Mesenteric fat pad (tissue), 1 donor: ENCODE data around the gene SLBP. TPM values are rescaled to one million over a fixed set of nuclear protein-coding genes. Genes with fewer than 3 reads are reported as not detected.

Experiments
- DNase-seq: peaks from one replicate; pipeline ENCODE4 v3.0.0-alpha.2; 2020; ENCODE audit warnings: low spot score
- long read RNA-seq: library from polyadenylated mRNA; unstranded; transcript quantifications from one replicate; pipeline ENCODE4 v2.0.0, GENCODE V29; 2020
- total RNA-seq: library from RNA; stranded (reverse); fragmentation: NEBNext Ultra II Directional; extraction: Animal tissue kit (Norgen Biotek cat#: 25700); gene quantifications from one replicate; pipeline ENCODE4 v1.2.1, GENCODE V29; 2021
- donor health status: DM: yes; HTN: yes; CAD: no.

SLBP gene
- total RNA-seq = 31.2 TPM
- long read RNA-seq, transcript SLBP-206 (8 exons, 1,977 nt) = major isoform, 66 of 82 reads
- long read RNA-seq, transcript SLBP-205 (7 exons, 987 nt) = minor isoform, 8 of 82 reads
- long read RNA-seq, partial matches to known transcripts = 5 of 82 reads
- long read RNA-seq, other reads (novel, unspliced or antisense) = 2 of 82 reads

GRCh38 chr4:1712216-1713002 is at the start of gene SLBP:
TSS of gene SLBP (minus strand) at chr4:1712319. CDS start at chr4:1712188, 131 bp downstream.
- peak; percentile 99 for DNase-seq

- no peak for DNase-seq
Observed at GRCh38 chr4:1761130-1761689, 49.1 kb upstream of the SLBP start.

- no peak for DNase-seq
Observed at GRCh38 chr4:1760521-1761071, 48.5 kb upstream of the SLBP start.

- DNase-seq = no peak
Observed at GRCh38 chr4:1759818-1760223, 47.7 kb upstream of the SLBP start.

GRCh38 chr4:1759170-1759817 is 47.2 kb upstream of the SLBP start:
- DNase-seq = no peak

GRCh38 chr4:1758306-1759121 is 46.4 kb upstream of the SLBP start:
- DNase-seq = no peak

- DNase-seq = no peak
Observed at GRCh38 chr4:1757836-1758235, 45.7 kb upstream of the SLBP start.

- DNase-seq = no peak
Observed at GRCh38 chr4:1756893-1757779, 45.0 kb upstream of the SLBP start.

- DNase-seq = no peak
Observed at GRCh38 chr4:1756079-1756478, 44.0 kb upstream of the SLBP start.

GRCh38 chr4:1755297-1755696 is 43.2 kb upstream of the SLBP start:
- DNase-seq = no peak

- no peak for DNase-seq
Observed at GRCh38 chr4:1754336-1754735, 42.2 kb upstream of the SLBP start.

- no peak for DNase-seq
Observed at GRCh38 chr4:1753697-1754311, 41.7 kb upstream of the SLBP start.

GRCh38 chr4:1753294-1753696 is 41.2 kb upstream of the SLBP start:
- no peak for DNase-seq

GRCh38 chr4:1752284-1753041 is 40.3 kb upstream of the SLBP start:
- DNase-seq = no peak

- no peak for DNase-seq
Observed at GRCh38 chr4:1751919-1752283, 39.8 kb upstream of the SLBP start.

GRCh38 chr4:1751155-1751918 is 39.2 kb upstream of the SLBP start:
- DNase-seq = no peak

GRCh38 chr4:1750381-1751154 is 38.4 kb upstream of the SLBP start:
- no peak for DNase-seq
